PFSK-1 (cell line): Measurements from ENCODE around the gene TYR.

Source experiments
- FOXP2 ChIP-seq: optimal IDR thresholded peaks from 2 replicates; pipeline ENCODE3; 2011; ENCODE audit warnings: borderline replicate concordance, control low read depth, inconsistent platforms; ENCODE audit not compliant: insufficient read depth; ENCODE audit errors: extremely low read length, extremely low read depth
- POLR2AphosphoS5 ChIP-seq: IDR thresholded peaks from 2 replicates; pipeline ENCODE4 v1.6.1; 2012; ENCODE audit warnings: low read depth, mild to moderate bottlenecking, control low read depth, low read length, moderate library complexity
- REST ChIP-seq, 2 experiments: IDR thresholded peaks; 2 replicates each; pipeline versions ENCODE4 v1.6.1 to v1.8.0; 2011 to 2012; ENCODE audit warnings: low read depth in 2 of 2, low read length in 2 of 2, control low read depth in 1 of 2, inconsistent platforms in 1 of 2, mild to moderate bottlenecking in 1 of 2, moderate library complexity in 1 of 2; ENCODE audit not compliant: insufficient read depth in 1 of 2
- SIN3A ChIP-seq: IDR thresholded peaks from 2 replicates; pipeline ENCODE4 v1.6.1; 2012; ENCODE audit warnings: mild to moderate bottlenecking, low read length, moderate library complexity, borderline replicate concordance; ENCODE audit not compliant: insufficient read depth
- TAF1 ChIP-seq: IDR thresholded peaks from 2 replicates; pipeline ENCODE4 v1.6.1; 2012; ENCODE audit warnings: low read length, control low read depth, borderline replicate concordance; ENCODE audit not compliant: insufficient read depth

- TF ChIP-seq TAF1: no peak
- TF ChIP-seq POLR2AphosphoS5: no peak
- TF ChIP-seq SIN3A: no peak
- TF ChIP-seq REST (IDR thresholded peaks at IDR 0.05; ENCODE audit: insufficient read depth in 1 of 2, low read depth in 2 of 2, low read length in 2 of 2): no peak
- no peak for TF ChIP-seq FOXP2
These were observed 9.3 kb upstream of the TYR start for GRCh38 chr11:89168396-89168795.
